IPS DF 19.7 (cell line): ENCODE data around the gene EVI5.
"Not testable (repeated sequence)": the region's sequence is repeated elsewhere in the genome, so short reads cannot be mapped to it uniquely, and the experiment has no call there.

ENCODE experiments used
- DNase-seq: peaks from one replicate; pipeline ENCODE4 v3.0.0-alpha.2; 2013; ENCODE audit warnings: low read depth, low spot score

EVI5 gene

GRCh38 chr1:92695104-92695503, 89.8 kb downstream of the EVI5 start:
- DNase-seq = no peak

- no peak for DNase-seq
Observed at GRCh38 chr1:92691925-92692324, 93.0 kb downstream of the EVI5 start.

- no peak for DNase-seq
Observed at GRCh38 chr1:92690212-92690906, 94.5 kb downstream of the EVI5 start.

GRCh38 chr1:92679980-92680379, 104.9 kb downstream of the EVI5 start:
- no peak for DNase-seq

- no peak for DNase-seq
Observed at GRCh38 chr1:92663775-92664174, 121.1 kb downstream of the EVI5 start.

GRCh38 chr1:92662048-92662447, 122.9 kb downstream of the EVI5 start:
- no peak for DNase-seq

- no peak for DNase-seq
Observed at GRCh38 chr1:92657701-92658100, 127.2 kb downstream of the EVI5 start.

- DNase-seq = no peak
Observed at GRCh38 chr1:92655197-92655801, 129.6 kb downstream of the EVI5 start.

- DNase-seq = no peak
Observed at GRCh38 chr1:92653605-92654381, 131.1 kb downstream of the EVI5 start.

- DNase-seq = not testable (repeated sequence)
Observed at GRCh38 chr1:92640686-92641085, 144.2 kb downstream of the EVI5 start.

GRCh38 chr1:92638498-92638897, 146.4 kb downstream of the EVI5 start:
- DNase-seq = no peak

- DNase-seq = not testable (repeated sequence)
Observed at GRCh38 chr1:92635203-92635602, 149.7 kb downstream of the EVI5 start.

GRCh38 chr1:92623187-92623778, 161.6 kb downstream of the EVI5 start:
- DNase-seq = no peak

GRCh38 chr1:92619466-92620189, 165.3 kb downstream of the EVI5 start:
- no peak for DNase-seq

- no peak for DNase-seq
Observed at GRCh38 chr1:92601044-92601443, 183.9 kb downstream of the EVI5 start.

GRCh38 chr1:92599184-92599583, 185.7 kb downstream of the EVI5 start:
- no peak for DNase-seq

GRCh38 chr1:92589361-92589760, 195.5 kb downstream of the EVI5 start:
- not testable (repeated sequence) for DNase-seq

- no peak for DNase-seq
Observed at GRCh38 chr1:92587445-92587844, 197.5 kb downstream of the EVI5 start.

- no peak for DNase-seq
Observed at GRCh38 chr1:92585831-92586230, 199.1 kb downstream of the EVI5 start.

- DNase-seq = not testable (repeated sequence)
Observed at GRCh38 chr1:92584810-92585209, 200.1 kb downstream of the EVI5 start.
